Measurements from ENCODE around the gene SGMS1.

GRCh38 chr10:50461834-50462233 is 161.9 kb downstream of the SGMS1 start:
- TF ChIP-seq CTCF (IDR thresholded peaks at IDR 0.05; ENCODE audit: extremely low read depth in 1 of 2, insufficient read depth in 1 of 2, low read depth in 1 of 2, low read length in 2 of 2) = no peak
- no peak for TF ChIP-seq EZH2 (IDR thresholded peaks at IDR 0.05; ENCODE audit: borderline replicate concordance, low read depth, low read length, severe bottlenecking)
- no peak for TF ChIP-seq POLR2AphosphoS5 (IDR thresholded peaks at IDR 0.05; ENCODE audit: insufficient read depth, low read depth, low read length)
- TF ChIP-seq MAX (IDR thresholded peaks at IDR 0.05; ENCODE audit: insufficient read depth, insufficient read length) = no peak
- TF ChIP-seq FOS (IDR thresholded peaks at IDR 0.05; ENCODE audit: borderline replicate concordance, insufficient read depth, low read length) = no peak
- no peak for TF ChIP-seq GATA2 (IDR thresholded peaks at IDR 0.05; ENCODE audit: insufficient read depth, insufficient read length, low read depth, low read length)
- TF ChIP-seq POLR2A (IDR thresholded peaks at IDR 0.05; ENCODE audit: low read depth, low read length) = no peak

Data from endothelial cell of umbilical vein (primary cell).